H9 (cell line): ENCODE results near the gene SETD4. TPM values are rescaled to one million over a fixed set of nuclear protein-coding genes. Genes with fewer than 3 reads are reported as not detected.

Experiments used
- DNase-seq: peaks from one replicate; pipeline ENCODE4 v3.0.0-alpha.2; 2017
- H2AFZ ChIP-seq: one replicate; pipeline ENCODE4 v1.6.1; 2013; ENCODE audit warnings: mild to moderate bottlenecking, low read length, control low read depth, moderate library complexity
- H2AK5ac ChIP-seq: 2 replicates; pipeline ENCODE4 v1.6.1; 2013; ENCODE audit warnings: low read length, control low read depth, mixed read lengths; ENCODE audit not compliant: insufficient read length
- H2BK120ac ChIP-seq: one replicate; pipeline ENCODE4 v1.6.1; 2013; ENCODE audit warnings: low read depth, mild to moderate bottlenecking, low read length, control low read depth, inconsistent platforms; ENCODE audit not compliant: poor library complexity, severe bottlenecking
- H2BK12ac ChIP-seq: 2 replicates; pipeline ENCODE4 v1.6.1; 2013; ENCODE audit warnings: low read length, control low read depth, mixed read lengths, low read depth; ENCODE audit not compliant: insufficient read length
- H2BK15ac ChIP-seq: 2 replicates; pipeline ENCODE4 v1.6.1; 2013; ENCODE audit warnings: low read depth, low read length, control low read depth
- H2BK20ac ChIP-seq: one replicate; pipeline ENCODE4 v1.6.1; 2013; ENCODE audit warnings: low read depth, mild to moderate bottlenecking, low read length, control low read depth, inconsistent platforms; ENCODE audit not compliant: poor library complexity, severe bottlenecking
- H2BK5ac ChIP-seq: 2 replicates; pipeline ENCODE4 v1.6.1; 2013; ENCODE audit warnings: low read length, control low read depth, mixed read lengths; ENCODE audit not compliant: insufficient read length
- H3K14ac ChIP-seq: 2 replicates; pipeline ENCODE4 v1.6.1; 2013; ENCODE audit warnings: low read length, control low read depth; ENCODE audit not compliant: insufficient read depth
- H3K18ac ChIP-seq: 2 replicates; pipeline ENCODE4 v1.6.1; 2013; ENCODE audit warnings: low read depth, mild to moderate bottlenecking, mixed read lengths, low read length, control low read depth; ENCODE audit not compliant: insufficient read length
- H3K23ac ChIP-seq: 2 replicates; pipeline ENCODE4 v1.6.1; 2013; ENCODE audit warnings: low read length, control low read depth, mixed read lengths, low read depth; ENCODE audit not compliant: insufficient read length
- H3K23me2 ChIP-seq: 2 replicates; pipeline ENCODE4 v1.6.1; 2013; ENCODE audit warnings: low read depth, mild to moderate bottlenecking, mixed read lengths, low read length, control low read depth; ENCODE audit not compliant: insufficient read length, poor library complexity, severe bottlenecking
- H3K27ac ChIP-seq: 2 replicates; pipeline ENCODE4 v1.5.1; 2013; ENCODE audit warnings: low read length, control low read depth, mixed read lengths, low read depth; ENCODE audit not compliant: insufficient read length
- H3K27me3 ChIP-seq: 2 replicates; pipeline ENCODE4 v1.6.1; 2013; ENCODE audit warnings: low read length, control low read depth, inconsistent platforms; ENCODE audit not compliant: insufficient read depth
- H3K4ac ChIP-seq: 2 replicates; pipeline ENCODE4 v1.6.1; 2013; ENCODE audit warnings: low read depth, mild to moderate bottlenecking, control low read depth, inconsistent platforms, low read length, moderate library complexity
- H3K4me1 ChIP-seq: 2 replicates; pipeline ENCODE4 v1.6.1; 2013; ENCODE audit warnings: low read length, control low read depth, inconsistent platforms; ENCODE audit not compliant: insufficient read depth
- H3K4me2 ChIP-seq: 2 replicates; pipeline ENCODE4 v1.6.1; 2013; ENCODE audit warnings: low read length, control low read depth, mixed read lengths; ENCODE audit not compliant: insufficient read length, insufficient read depth
- H3K56ac ChIP-seq: 2 replicates; pipeline ENCODE4 v1.6.1; 2013; ENCODE audit warnings: low read depth, mild to moderate bottlenecking, mixed read lengths, low read length, control low read depth; ENCODE audit not compliant: insufficient read length
- H3K79me1 ChIP-seq: 2 replicates; pipeline ENCODE4 v1.6.1; 2013; ENCODE audit warnings: low read depth, mild to moderate bottlenecking, moderate library complexity, low read length, control low read depth, inconsistent platforms; ENCODE audit not compliant: insufficient read depth, poor library complexity, severe bottlenecking
- H3K79me2 ChIP-seq: 2 replicates; pipeline ENCODE4 v1.6.1; 2013; ENCODE audit warnings: low read length, control low read depth, inconsistent platforms; ENCODE audit not compliant: insufficient read depth
- H3K9ac ChIP-seq: 2 replicates; pipeline ENCODE4 v1.6.1; 2013; ENCODE audit warnings: low read length, control low read depth, mixed read lengths; ENCODE audit not compliant: insufficient read length; ENCODE audit errors: extremely low read depth
- H3K9me3 ChIP-seq: one replicate; pipeline ENCODE4 v1.6.1; 2013; ENCODE audit warnings: low read depth, low read length, inconsistent platforms; ENCODE audit not compliant: control insufficient read depth
- H3T11ph ChIP-seq: one replicate; pipeline ENCODE4 v1.6.1; 2013; ENCODE audit warnings: mild to moderate bottlenecking, low read length, control low read depth, inconsistent platforms
- H4K20me1 ChIP-seq: one replicate; pipeline ENCODE4 v1.6.1; 2013; ENCODE audit not compliant: control insufficient read depth, insufficient read length, insufficient read depth
- H4K5ac ChIP-seq: 2 replicates; pipeline ENCODE4 v1.6.1; 2013; ENCODE audit warnings: low read depth, mild to moderate bottlenecking, mixed read lengths, low read length, control low read depth; ENCODE audit not compliant: insufficient read length
- H4K8ac ChIP-seq: replicated peaks from 2 replicates; pipeline ENCODE4 v1.6.1; 2013; ENCODE audit warnings: low read length, control low read depth, mixed read lengths, low read depth; ENCODE audit not compliant: insufficient read length
- H4K91ac ChIP-seq: 2 replicates; pipeline ENCODE4 v1.6.1; 2013; ENCODE audit warnings: low read depth, mild to moderate bottlenecking, moderate library complexity, mixed read lengths, low read length, control low read depth; ENCODE audit not compliant: insufficient read length
- H3K27ac Mint-ChIP-seq, 3 experiments: 2 replicates in 2 of 3; 3 replicates in 1 of 3; pipeline ENCODE4 v1.8.0; 2020 to 2021; ENCODE audit warnings: mixed read lengths in 3 of 3, mild to moderate bottlenecking in 1 of 3, moderate library complexity in 1 of 3
- H3K27me3 Mint-ChIP-seq: 2 replicates; pipeline ENCODE4 v1.8.0; 2021; ENCODE audit warnings: low read depth, mild to moderate bottlenecking, moderate library complexity, mixed read lengths
- H3K36me3 Mint-ChIP-seq, 3 experiments: 2 replicates in 2 of 3; 3 replicates in 1 of 3; pipeline ENCODE4 v1.8.0; 2020 to 2021; ENCODE audit warnings: low read depth in 3 of 3, mixed read lengths in 3 of 3; ENCODE audit not compliant: insufficient read depth in 1 of 3
- H3K4me1 Mint-ChIP-seq, 2 experiments: 2 replicates each; pipeline ENCODE4 v1.8.0; 2020; ENCODE audit warnings: mixed read lengths in 2 of 2
- H3K4me3 Mint-ChIP-seq, 2 experiments: 2 replicates in 1 of 2; 3 replicates in 1 of 2; pipeline ENCODE4 v1.8.0; 2020 to 2021; ENCODE audit warnings: mild to moderate bottlenecking in 2 of 2, mixed read lengths in 2 of 2, moderate library complexity in 1 of 2
- H3K9me3 Mint-ChIP-seq, 2 experiments: 2 replicates in 1 of 2; 3 replicates in 1 of 2; pipeline ENCODE4 v1.8.0; 2020; ENCODE audit warnings: mild to moderate bottlenecking in 2 of 2, mixed read lengths in 2 of 2, moderate library complexity in 1 of 2
- WGBS: extraction: QIAGEN DNeasy Blood & Tissue Kit; methylation state at CpG from one replicate; pipeline ENCODE4 v1.1.7; 2013; ENCODE audit warnings: missing lambda C conversion rate, low lambda C conversion rate, mixed read lengths; ENCODE audit not compliant: insufficient read length; ENCODE audit errors: extremely low coverage; 5-methylcytosine and 5-hydroxymethylcytosine counted together
- total RNA-seq: library from RNA; stranded (reverse); gene quantifications from 2 replicates; pipeline ENCODE4 v1.2.1, GENCODE V29; 2021
- TF ChIP-seq, protein P1 (sequence below): fragments of 200-600 bp; sonication (generic); conservative IDR thresholded peaks from 3 replicates; pipeline ENCODE4 v1.8.0; 2021; ENCODE audit warnings: antibody characterized with exemption, mild to moderate bottlenecking

Gene SETD4
- total RNA-seq, 1 experiment from 2014 or later = 52.5 TPM

DNA sequence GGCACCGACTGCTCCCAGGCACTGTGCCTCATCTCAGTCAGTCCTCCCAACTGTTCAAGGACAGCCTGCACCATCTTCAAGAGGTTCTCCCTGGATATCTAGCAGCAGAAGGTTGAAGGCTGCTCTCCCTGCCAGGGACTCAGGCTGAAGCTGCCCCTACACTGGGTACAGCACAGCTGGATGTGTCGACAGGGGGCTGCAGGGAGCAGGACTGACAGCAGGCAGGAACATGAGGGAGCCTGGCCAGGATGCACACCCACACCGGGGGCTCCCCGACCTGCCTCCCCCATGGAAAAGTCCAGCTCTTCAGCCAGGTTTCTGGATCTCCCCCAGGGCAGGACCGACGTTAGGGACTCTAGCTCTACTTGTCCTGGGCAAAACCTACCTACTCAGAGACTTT, 20.5 kb downstream of the SETD4 start:
- no peak for DNase-seq
- H4K8ac ChIP-seq = no peak overlapping the region
- H3K9me3 ChIP-seq = no peaks in the 10 kb centered on the region
- H3K4ac ChIP-seq = no peak overlapping the region
- H3K36me3 Mint-ChIP-seq = peaks cover 40 to 84% (median 57%) of the 10 kb centered on the region in 3 experiments
- H2BK12ac ChIP-seq = no peak overlapping the region
- peaks cover 13% of the 10 kb centered on the region in 2 experiments for H3K4me1 Mint-ChIP-seq
- no peak overlapping the region for H3K9ac ChIP-seq
- H3K14ac ChIP-seq = no peak overlapping the region
- H3K27ac ChIP-seq = no peak overlapping the region
- H3K27me3 Mint-ChIP-seq = no peaks in the 10 kb centered on the region
- H3K27ac Mint-ChIP-seq = no peak overlapping the region; a peak in 1 of 7 replicates
- no peaks in the 10 kb centered on the region for H3K27me3 ChIP-seq
- no peak overlapping the region for H2BK5ac ChIP-seq
- no peaks in the 10 kb centered on the region for H3K9me3 Mint-ChIP-seq
- H3K4me2 ChIP-seq = no peak overlapping the region
- H3K56ac ChIP-seq = no peak overlapping the region
- no peak overlapping the region for H3K23ac ChIP-seq
- H3K79me1 ChIP-seq = no peaks in the 10 kb centered on the region
- H3K79me2 ChIP-seq = no peaks in the 10 kb centered on the region; the same call in 1 of the 2 replicates
- no peak overlapping the region for H2AK5ac ChIP-seq
- H2BK15ac ChIP-seq = no peak overlapping the region
- WGBS = no CpG with 5 or more reads among the region's 6 CpGs
- H3K23me2 ChIP-seq = no peaks in the 10 kb centered on the region
- H2AFZ ChIP-seq = no peak overlapping the region
- no peak overlapping the region for H2BK120ac ChIP-seq
- no peak overlapping the region for H4K5ac ChIP-seq
- no peaks in the 10 kb centered on the region for H4K20me1 ChIP-seq
- no peaks in the 10 kb centered on the region for H3K4me1 ChIP-seq
- H3T11ph ChIP-seq = no peak overlapping the region
- TF ChIP-seq, protein P1, sequence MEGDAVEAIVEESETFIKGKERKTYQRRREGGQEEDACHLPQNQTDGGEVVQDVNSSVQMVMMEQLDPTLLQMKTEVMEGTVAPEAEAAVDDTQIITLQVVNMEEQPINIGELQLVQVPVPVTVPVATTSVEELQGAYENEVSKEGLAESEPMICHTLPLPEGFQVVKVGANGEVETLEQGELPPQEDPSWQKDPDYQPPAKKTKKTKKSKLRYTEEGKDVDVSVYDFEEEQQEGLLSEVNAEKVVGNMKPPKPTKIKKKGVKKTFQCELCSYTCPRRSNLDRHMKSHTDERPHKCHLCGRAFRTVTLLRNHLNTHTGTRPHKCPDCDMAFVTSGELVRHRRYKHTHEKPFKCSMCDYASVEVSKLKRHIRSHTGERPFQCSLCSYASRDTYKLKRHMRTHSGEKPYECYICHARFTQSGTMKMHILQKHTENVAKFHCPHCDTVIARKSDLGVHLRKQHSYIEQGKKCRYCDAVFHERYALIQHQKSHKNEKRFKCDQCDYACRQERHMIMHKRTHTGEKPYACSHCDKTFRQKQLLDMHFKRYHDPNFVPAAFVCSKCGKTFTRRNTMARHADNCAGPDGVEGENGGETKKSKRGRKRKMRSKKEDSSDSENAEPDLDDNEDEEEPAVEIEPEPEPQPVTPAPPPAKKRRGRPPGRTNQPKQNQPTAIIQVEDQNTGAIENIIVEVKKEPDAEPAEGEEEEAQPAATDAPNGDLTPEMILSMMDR = no peak
- no peak overlapping the region for H4K91ac ChIP-seq
- H2BK20ac ChIP-seq = no peak overlapping the region
- H3K4me3 Mint-ChIP-seq = no peak overlapping the region
- H3K18ac ChIP-seq = no peak overlapping the region
